ENCODE measurements around the gene IRF2BP1.
A peak's percentile ranks its signal among the peaks of the same experiment; 100 is the strongest.

The IRF2BP1 gene

DNA sequence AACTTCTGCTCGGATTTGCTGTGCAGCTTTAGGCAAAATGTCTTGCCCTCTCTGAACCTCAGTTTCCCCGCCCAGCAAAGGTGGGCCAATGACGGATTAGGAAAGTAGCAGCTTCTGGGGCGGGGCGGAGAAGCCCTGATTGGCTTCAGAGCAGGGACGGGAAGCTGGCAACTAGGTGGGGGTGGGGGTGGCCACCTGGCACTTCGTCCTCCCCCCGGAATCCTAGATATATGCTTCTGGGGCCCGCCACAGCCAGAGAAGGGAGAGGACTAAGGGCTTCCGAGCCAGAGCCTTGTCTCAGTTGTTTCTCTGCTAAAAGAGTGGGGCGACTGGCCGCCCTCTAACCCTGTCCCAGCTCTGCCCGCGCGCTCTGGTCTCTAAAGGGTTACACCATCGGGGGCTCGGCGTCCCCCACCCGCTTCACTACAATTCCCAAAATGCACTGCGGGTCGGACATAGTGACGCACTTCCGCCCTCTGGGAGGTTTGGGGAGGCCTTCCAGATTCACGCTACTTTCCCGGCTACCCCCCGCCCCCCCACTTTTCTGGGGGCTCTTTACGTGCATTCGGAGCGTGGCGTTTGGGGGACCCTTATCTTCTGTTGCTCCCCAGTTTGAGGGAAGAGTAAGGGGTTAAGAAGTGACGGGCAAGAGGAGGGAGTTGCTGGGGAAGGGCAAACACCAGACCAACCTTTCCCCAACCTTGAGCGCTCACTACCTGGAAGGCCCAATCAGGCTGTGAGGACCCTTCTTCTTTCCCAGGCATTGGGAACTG, 672 bp upstream of the IRF2BP1 start (continued):
- TF ChIP-seq ZNF133 (tag by site-specific recombination; IDR thresholded peaks at IDR 0.05): no peak
- TF ChIP-seq SP2 (tag by site-specific recombination; IDR thresholded peaks at IDR 0.05): peak; percentile 64
- TF ChIP-seq MZF1 (tag by site-specific recombination; IDR thresholded peaks at IDR 0.05; ENCODE audit: borderline replicate concordance): no peak
- TF ChIP-seq ZNF555 (tag by site-specific recombination; conservative IDR thresholded peaks at IDR 0.05): no peak
- peak; percentile 19; the same call in 1 of the 2 replicates for TF ChIP-seq ZNF561 (tag by site-specific recombination; IDR thresholded peaks at IDR 0.05; ENCODE audit: borderline replicate concordance)
- no peak for TF ChIP-seq ZNF140 (tag by site-specific recombination; IDR thresholded peaks at IDR 0.05)
- TF ChIP-seq, protein P1, sequence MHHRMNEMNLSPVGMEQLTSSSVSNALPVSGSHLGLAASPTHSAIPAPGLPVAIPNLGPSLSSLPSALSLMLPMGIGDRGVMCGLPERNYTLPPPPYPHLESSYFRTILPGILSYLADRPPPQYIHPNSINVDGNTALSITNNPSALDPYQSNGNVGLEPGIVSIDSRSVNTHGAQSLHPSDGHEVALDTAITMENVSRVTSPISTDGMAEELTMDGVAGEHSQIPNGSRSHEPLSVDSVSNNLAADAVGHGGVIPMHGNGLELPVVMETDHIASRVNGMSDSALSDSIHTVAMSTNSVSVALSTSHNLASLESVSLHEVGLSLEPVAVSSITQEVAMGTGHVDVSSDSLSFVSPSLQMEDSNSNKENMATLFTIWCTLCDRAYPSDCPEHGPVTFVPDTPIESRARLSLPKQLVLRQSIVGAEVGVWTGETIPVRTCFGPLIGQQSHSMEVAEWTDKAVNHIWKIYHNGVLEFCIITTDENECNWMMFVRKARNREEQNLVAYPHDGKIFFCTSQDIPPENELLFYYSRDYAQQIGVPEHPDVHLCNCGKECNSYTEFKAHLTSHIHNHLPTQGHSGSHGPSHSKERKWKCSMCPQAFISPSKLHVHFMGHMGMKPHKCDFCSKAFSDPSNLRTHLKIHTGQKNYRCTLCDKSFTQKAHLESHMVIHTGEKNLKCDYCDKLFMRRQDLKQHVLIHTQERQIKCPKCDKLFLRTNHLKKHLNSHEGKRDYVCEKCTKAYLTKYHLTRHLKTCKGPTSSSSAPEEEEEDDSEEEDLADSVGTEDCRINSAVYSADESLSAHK (tag by site-specific recombination; IDR thresholded peaks at IDR 0.05): 0 out of 2 replicates have a peak, but pooled peaks have one; percentile 19
- TF ChIP-seq SCRT2 (tag by site-specific recombination; IDR thresholded peaks at IDR 0.05): no peak
- no peak for TF ChIP-seq TCF7L2 (IDR thresholded peaks at IDR 0.05; ENCODE audit: borderline replicate concordance, low read depth, low read length)
- peak; percentile 99 for TF ChIP-seq PATZ1 (tag by site-specific recombination; IDR thresholded peaks at IDR 0.05)
- TF ChIP-seq PRDM1 (tag by site-specific recombination; IDR thresholded peaks at IDR 0.05): peak; percentile 48; the same call in 1 of the 2 replicates
- no peak for TF ChIP-seq ZNF169 (tag by site-specific recombination; IDR thresholded peaks at IDR 0.05)
- no peak for TF ChIP-seq ZNF114 (tag by site-specific recombination; IDR thresholded peaks at IDR 0.05)
- TF ChIP-seq GLIS1 (tag by site-specific recombination; IDR thresholded peaks at IDR 0.05): peak; percentile 85
- TF ChIP-seq GLI2 (tag by site-specific recombination; IDR thresholded peaks at IDR 0.05; ENCODE audit: borderline replicate concordance, low read depth): no peak
- TF ChIP-seq ZNF202 (tag by site-specific recombination; IDR thresholded peaks at IDR 0.05; ENCODE audit: borderline replicate concordance): no peak
- TF ChIP-seq ZNF366 (tag by site-specific recombination; conservative IDR thresholded peaks at IDR 0.05): no peak
- TF ChIP-seq GLI4 (tag by site-specific recombination; IDR thresholded peaks at IDR 0.05): no peak
- peak; percentile 63; the same call in 1 of the 2 replicates for TF ChIP-seq SP7 (tag by site-specific recombination; IDR thresholded peaks at IDR 0.05)
- no peak for TF ChIP-seq ZNF280C (tag by site-specific recombination; IDR thresholded peaks at IDR 0.05)
- TF ChIP-seq ZNF792 (tag by site-specific recombination; IDR thresholded peaks at IDR 0.05): no peak
- TF ChIP-seq ZFP41 (tag by site-specific recombination; IDR thresholded peaks at IDR 0.05; ENCODE audit: borderline replicate concordance): no peak
- no peak for TF ChIP-seq YY1 (tag by site-specific recombination; IDR thresholded peaks at IDR 0.05)
- TF ChIP-seq ZBTB11 (tag by site-specific recombination; conservative IDR thresholded peaks at IDR 0.05; ENCODE audit: low read depth): peak; percentile 83
- no peak for TF ChIP-seq ZNF112 (tag by site-specific recombination; IDR thresholded peaks at IDR 0.05)
- no peak for TF ChIP-seq ZNF391 (tag by site-specific recombination; IDR thresholded peaks at IDR 0.05; ENCODE audit: borderline replicate concordance, low read depth)
- TF ChIP-seq KLF16 (tag by site-specific recombination; IDR thresholded peaks at IDR 0.05): peak; percentile 25; the same call in 1 of the 2 replicates
- TF ChIP-seq SETDB1 (IDR thresholded peaks at IDR 0.05; ENCODE audit: insufficient read length, low read length): no peak
- TF ChIP-seq ZNF791 (tag by site-specific recombination; IDR thresholded peaks at IDR 0.05): no peak
- no peak for TF ChIP-seq ZNF521 (tag by site-specific recombination; IDR thresholded peaks at IDR 0.05)
- TF ChIP-seq ZNF416 (tag by site-specific recombination; IDR thresholded peaks at IDR 0.05): no peak

All from HEK293 (cell line).